K562 (cell line): ENCODE results near the gene DNAJB6. TPM values are rescaled to one million over a fixed set of nuclear protein-coding genes. Genes with fewer than 3 reads are reported as not detected.
A peak's percentile ranks its signal among the peaks of the same experiment; 100 is the strongest.

ENCODE experiments used
- ATF3 ChIP-seq, 2 experiments: fragments of 450-650 bp in 1 of 2; sonication (generic) in 1 of 2; formaldehyde crosslinking in 1 of 2; IDR thresholded peaks in 1 of 2; conservative IDR thresholded peaks in 1 of 2; 2 replicates each; pipeline versions ENCODE4 v1.6.1 to v1.8.1; 2016 to 2023; ENCODE audit warnings: mild to moderate bottlenecking in 2 of 2, moderate library complexity in 2 of 2, inconsistent platforms in 1 of 2, missing genetic modification reagents in 1 of 2
- CHD1 ChIP-seq: fragments of 200-600 bp; sonication (generic); IDR thresholded peaks from one replicate; pipeline ENCODE4 v1.6.1; 2012; ENCODE audit warnings: mild to moderate bottlenecking, moderate library complexity, low read length, inconsistent platforms
- CREB1 ChIP-seq, 2 experiments: sonication (generic) in 1 of 2; formaldehyde crosslinking in 1 of 2; IDR thresholded peaks; 2 replicates each; pipeline versions ENCODE4 v1.6.1 to v1.8.0; 2012 to 2022; ENCODE audit warnings: inconsistent platforms in 1 of 2, mild to moderate bottlenecking in 1 of 2, missing genetic modification reagents in 1 of 2, moderate library complexity in 1 of 2
- DIDO1 ChIP-seq: fragments of 450-650 bp; IDR thresholded peaks from 2 replicates; pipeline ENCODE4 v1.6.1; 2016; ENCODE audit warnings: low read depth, missing biosample characterization, missing genetic modification characterization
- ETS2 ChIP-seq: IDR thresholded peaks from 2 replicates; pipeline ENCODE4 v1.6.1; 2016; ENCODE audit warnings: borderline replicate concordance, missing genetic modification characterization, mild to moderate bottlenecking, moderate library complexity, missing compliant biosample characterization; ENCODE audit not compliant: poor library complexity, severe bottlenecking
- EWSR1 ChIP-seq: fragments of 450-650 bp; IDR thresholded peaks from 2 replicates; pipeline ENCODE4 v1.6.1; 2018; ENCODE audit warnings: borderline replicate concordance, mild to moderate bottlenecking, low read depth, moderate library complexity; ENCODE audit not compliant: partially characterized antibody
- FOXK1 ChIP-seq: sonication (generic); formaldehyde crosslinking; IDR thresholded peaks from 2 replicates; pipeline ENCODE4 v1.8.0; 2022; ENCODE audit warnings: missing genetic modification reagents, mild to moderate bottlenecking, borderline replicate concordance
- FOXK2 ChIP-seq, 2 experiments: fragments of 450-650 bp; IDR thresholded peaks in 1 of 2; conservative IDR thresholded peaks in 1 of 2; 2 replicates each; pipeline ENCODE4 v1.6.1; 2016; ENCODE audit warnings: low read depth in 2 of 2, mild to moderate bottlenecking in 1 of 2
- HDAC6 ChIP-seq: IDR thresholded peaks from 2 replicates; pipeline ENCODE4 v1.6.1; 2012; ENCODE audit warnings: low read depth, mild to moderate bottlenecking, control low read depth, inconsistent platforms, low read length, moderate library complexity
- MYNN ChIP-seq, 2 experiments: sonication (generic); formaldehyde crosslinking in 1 of 2; IDR thresholded peaks; 2 replicates each; pipeline versions ENCODE4 v1.5.0 to v1.6.1; 2016 to 2020; ENCODE audit warnings: antibody characterized with exemption in 1 of 2, missing genetic modification reagents in 1 of 2
- NFATC3 ChIP-seq: fragments of 450-650 bp; IDR thresholded peaks from 2 replicates; pipeline ENCODE4 v1.6.1; 2017; ENCODE audit warnings: mild to moderate bottlenecking
- TCFL5 ChIP-seq: fragments of 250-450 bp; sonication (Bioruptor Pico); conservative IDR thresholded peaks from 2 replicates; pipeline ENCODE4 v1.6.1; 2021; ENCODE audit warnings: mild to moderate bottlenecking, moderate library complexity, matching md5 sums
- TRIM25 ChIP-seq: fragments of 450-650 bp; IDR thresholded peaks from 2 replicates; pipeline ENCODE4 v1.7.0; 2016; ENCODE audit warnings: borderline replicate concordance
- XRCC3 ChIP-seq: fragments of 450-650 bp; IDR thresholded peaks from 2 replicates; pipeline ENCODE4 v1.6.1; 2017; ENCODE audit warnings: mild to moderate bottlenecking, moderate library complexity
- ZBTB7A ChIP-seq: IDR thresholded peaks from 2 replicates; pipeline ENCODE4 v1.6.1; 2011; ENCODE audit warnings: low read depth, mild to moderate bottlenecking, low read length, moderate library complexity, borderline replicate concordance; ENCODE audit not compliant: control insufficient read depth
- ZNF143 ChIP-seq: sonication (generic); formaldehyde crosslinking; IDR thresholded peaks from 2 replicates; pipeline ENCODE4 v1.9.0; 2022; ENCODE audit warnings: mild to moderate bottlenecking, missing genetic modification reagents
- ZNF24 ChIP-seq: fragments of 450-650 bp; IDR thresholded peaks from 2 replicates; pipeline ENCODE4 v1.6.1; 2016
- ZNF696 ChIP-seq: fragments of 250-450 bp; sonication (Bioruptor Pico); conservative IDR thresholded peaks from 2 replicates; pipeline ENCODE4 v1.4.0; 2020; ENCODE audit warnings: mild to moderate bottlenecking, moderate library complexity
- ZNF766 ChIP-seq: fragments of 200-800 bp; sonication (Bioruptor generic); conservative IDR thresholded peaks from 2 replicates; pipeline ENCODE4 v1.6.1; 2016; ENCODE audit warnings: missing genetic modification characterization, missing compliant biosample characterization
- polyA plus RNA-seq, 8 experiments: library from polyadenylated mRNA; depleted of rRNA in 4 of 8; stranded (reverse) in 5 of 8; unstranded in 3 of 8; fragments of >200 nt; fragmentation: Nextera tagmentation in 2 of 8; fragmentation: Illumina TruSeq in 1 of 8; extraction: Ambion mirVana in 2 of 8; extraction: Trizol in 1 of 8; gene quantifications; 2 replicates each; pipeline versions ENCODE4 v1.2.1 to v1.2.3, GENCODE V29; 2011 to 2014; ENCODE audit warnings: inconsistent platforms in 1 of 8, missing spikeins in 1 of 8
- total RNA-seq, 7 experiments: library from RNA; depleted of rRNA in 6 of 7; stranded (reverse); fragments of >200 nt in 6 of 7; fragmentation: Illumina TruSeq in 2 of 7; extraction: Trizol in 2 of 7; gene quantifications; 2 replicates each; pipeline versions ENCODE4 v1.2.1 to v1.2.3, GENCODE V29; 2011 to 2021; ENCODE audit warnings: low replicate concordance in 1 of 7
- TF ChIP-seq, protein P1 (sequence below): fragments of 250-450 bp; sonication (Bioruptor Pico); IDR thresholded peaks from 2 replicates; pipeline ENCODE4 v1.6.1; 2021; ENCODE audit warnings: mild to moderate bottlenecking
- TF ChIP-seq, protein P2 (sequence below): IDR thresholded peaks from 2 replicates; pipeline ENCODE4 v1.6.1; 2012; ENCODE audit warnings: low read depth, low read length, improper control_type of control experiment, borderline replicate concordance

Gene DNAJB6
- total and polyA plus RNA-seq, 9 of the 15 experiments (the other 6 are each of a cell fraction or from before 2014, with no cell fraction given): 84.5 to 158 (median 135) TPM

GRCh38 chr7:157337316-157338149 lies 729 bp downstream of the DNAJB6 start (continued):
- TF ChIP-seq, protein P1, sequence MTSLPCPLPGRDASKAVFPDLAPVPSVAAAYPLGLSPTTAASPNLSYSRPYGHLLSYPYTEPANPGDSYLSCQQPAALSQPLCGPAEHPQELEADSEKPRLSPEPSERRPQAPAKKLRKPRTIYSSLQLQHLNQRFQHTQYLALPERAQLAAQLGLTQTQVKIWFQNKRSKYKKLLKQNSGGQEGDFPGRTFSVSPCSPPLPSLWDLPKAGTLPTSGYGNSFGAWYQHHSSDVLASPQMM (CRISPR knock-in tag): no peak
- TF ChIP-seq, protein P2, sequence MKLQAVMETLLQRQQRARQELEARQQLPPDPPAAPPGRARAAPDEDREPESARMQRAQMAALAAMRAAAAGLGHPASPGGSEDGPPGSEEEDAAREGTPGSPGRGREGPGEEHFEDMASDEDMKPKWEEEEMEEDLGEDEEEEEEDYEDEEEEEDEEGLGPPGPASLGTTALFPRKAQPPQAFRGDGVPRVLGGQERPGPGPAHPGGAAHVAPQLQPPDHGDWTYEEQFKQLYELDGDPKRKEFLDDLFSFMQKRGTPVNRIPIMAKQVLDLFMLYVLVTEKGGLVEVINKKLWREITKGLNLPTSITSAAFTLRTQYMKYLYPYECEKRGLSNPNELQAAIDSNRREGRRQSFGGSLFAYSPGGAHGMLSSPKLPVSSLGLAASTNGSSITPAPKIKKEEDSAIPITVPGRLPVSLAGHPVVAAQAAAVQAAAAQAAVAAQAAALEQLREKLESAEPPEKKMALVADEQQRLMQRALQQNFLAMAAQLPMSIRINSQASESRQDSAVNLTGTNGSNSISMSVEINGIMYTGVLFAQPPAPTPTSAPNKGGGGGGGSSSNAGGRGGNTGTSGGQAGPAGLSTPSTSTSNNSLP: no peak
- no peak for TF ChIP-seq XRCC3
- TF ChIP-seq ZNF766 (CRISPR knock-in tag): 0 out of 2 replicates have a peak, but pooled peaks have one; percentile 57
- no peak for TF ChIP-seq HDAC6
- 0 out of 4 replicates have a peak, but pooled peaks of 1 of the 2 experiments have one; percentile 13 for TF ChIP-seq FOXK2 (conservative IDR thresholded peaks at IDR 0.05 in 1 of 2, IDR thresholded peaks at IDR 0.05 in 1 of 2; ENCODE audit: low read depth in 2 of 2)
- TF ChIP-seq ETS2 (tag): no peak
- TF ChIP-seq FOXK1 (CRISPR knock-in tag): no peak
- TF ChIP-seq ZNF143 (CRISPR knock-in tag): no peak
- TF ChIP-seq TCFL5 (CRISPR knock-in tag): no peak
- no peak for TF ChIP-seq EWSR1
- TF ChIP-seq CREB1 (IDR thresholded peaks at IDR 0.05): 0 out of 2 replicates have a peak, but pooled peaks have one; percentile 4
- TF ChIP-seq CREB1 (CRISPR knock-in tag; IDR thresholded peaks at IDR 0.05): no peak
- TF ChIP-seq ZNF696 (CRISPR knock-in tag): no peak
- TF ChIP-seq TRIM25: no peak
- no peak for TF ChIP-seq MYNN (IDR thresholded peaks at IDR 0.05)
- no peak for TF ChIP-seq MYNN (CRISPR knock-in tag; IDR thresholded peaks at IDR 0.05)
- peak; percentile 82; the same call in 1 of the 2 replicates for TF ChIP-seq ZBTB7A
- no peak for TF ChIP-seq DIDO1 (tag)
- peak; percentile 63 for TF ChIP-seq CHD1
- TF ChIP-seq NFATC3: peak; percentile 87
- TF ChIP-seq ZNF24: peak; percentile 76; the same call in 1 of the 2 replicates
- no peak for TF ChIP-seq ATF3 (IDR thresholded peaks at IDR 0.05)
- TF ChIP-seq ATF3 (CRISPR knock-in tag; conservative IDR thresholded peaks at IDR 0.05): 0 out of 2 replicates have a peak, but pooled peaks have one; percentile 45
